ENCODE measurements around the gene PITPNB.

DNA sequence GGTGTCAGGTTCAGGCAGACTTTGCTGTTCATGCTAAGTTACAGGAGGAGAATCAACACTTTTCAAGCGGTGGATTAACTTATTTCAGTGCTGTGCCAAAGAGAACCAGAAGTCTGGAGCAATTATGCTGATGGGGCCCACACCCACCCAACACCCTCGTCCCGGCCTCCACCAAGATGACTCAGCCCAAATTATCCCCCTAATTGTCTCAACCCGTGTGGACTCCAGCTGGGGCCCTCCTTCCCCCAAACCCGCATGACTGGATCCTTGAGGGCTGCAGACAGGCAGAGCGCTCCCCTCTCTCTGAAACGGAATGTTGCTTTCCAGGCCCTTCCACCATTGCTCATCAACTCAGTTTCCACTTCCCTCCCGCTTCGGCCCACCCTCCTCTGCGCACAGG lies 82.9 kb downstream of the PITPNB start:
- TF ChIP-seq TAF1 (IDR thresholded peaks at IDR 0.05; ENCODE audit: borderline replicate concordance, insufficient read depth, low read length): no peak
- no peak for TF ChIP-seq SIN3A (IDR thresholded peaks at IDR 0.05; ENCODE audit: borderline replicate concordance, insufficient read depth, low read length)
- no peak for TF ChIP-seq POLR2AphosphoS5 (IDR thresholded peaks at IDR 0.05; ENCODE audit: low read depth, low read length)
